Measurements from ENCODE around the gene TMC6. TPM values are rescaled to one million over a fixed set of nuclear protein-coding genes. Genes with fewer than 3 reads are reported as not detected.

The TMC6 gene
- total RNA-seq, 1 donor from 2014 or later = 61.7 TPM

DNA sequence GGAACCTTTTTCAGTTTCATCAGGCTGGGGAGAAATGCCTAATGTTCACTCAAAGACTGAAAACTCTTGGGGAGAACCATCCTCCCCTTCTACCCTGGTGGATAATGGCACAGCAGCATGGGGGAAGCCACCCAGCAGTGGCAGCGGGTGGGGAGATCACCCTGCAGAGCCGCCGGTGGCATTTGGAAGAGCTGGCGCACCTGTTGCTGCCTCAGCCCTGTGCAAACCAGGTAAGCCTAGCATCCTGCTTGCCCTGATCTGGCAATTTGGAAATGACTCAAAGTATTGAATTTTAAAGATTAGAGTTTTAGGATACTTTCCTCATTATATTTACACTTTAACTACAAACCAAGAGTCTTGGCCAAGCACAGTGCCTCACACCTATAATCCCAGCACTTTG lies 63.8 kb downstream of the TMC6 start:
- Mint-ChIP-seq H3K4me3 (ENCODE audit: unreplicated experiment) (no peak overlapping the region), H3K36me3 (ENCODE audit: low read depth, unreplicated experiment) (no peaks in the 10 kb centered on the region), H3K9me3 (ENCODE audit: unreplicated experiment) (no peaks in the 10 kb centered on the region), H3K4me1 (ENCODE audit: low read depth, unreplicated experiment) (no peaks in the 10 kb centered on the region), H3K27me3 (ENCODE audit: low read depth, unreplicated experiment) (no peaks in the 10 kb centered on the region), H3K27ac (ENCODE audit: unreplicated experiment) (no peak overlapping the region)
- no peak for DNase-seq (ENCODE audit: low read depth)
- no peak overlapping the region for H3K4me2 ChIP-seq (ENCODE audit: low read length)
- no peaks in the 10 kb centered on the region for H3K9me3 ChIP-seq (ENCODE audit: insufficient read depth, low read depth, low read length)
- H3K27ac ChIP-seq (ENCODE audit: low read depth, low read length) = no peak overlapping the region
- no peak overlapping the region for H3K4me3 ChIP-seq (ENCODE audit: insufficient read depth, low read depth, low read length)
- H3K27me3 ChIP-seq (ENCODE audit: insufficient read depth, low read length) = no peaks in the 10 kb centered on the region
- H4K20me1 ChIP-seq (ENCODE audit: insufficient read depth, low read length) = peaks cover 4% of the 10 kb centered on the region
- H3K79me2 ChIP-seq (ENCODE audit: insufficient read depth, low read length) = no peaks in the 10 kb centered on the region
- no peak for TF ChIP-seq EZH2 (IDR thresholded peaks at IDR 0.05; ENCODE audit: insufficient read depth, low read length)
- TF ChIP-seq, protein P1, sequence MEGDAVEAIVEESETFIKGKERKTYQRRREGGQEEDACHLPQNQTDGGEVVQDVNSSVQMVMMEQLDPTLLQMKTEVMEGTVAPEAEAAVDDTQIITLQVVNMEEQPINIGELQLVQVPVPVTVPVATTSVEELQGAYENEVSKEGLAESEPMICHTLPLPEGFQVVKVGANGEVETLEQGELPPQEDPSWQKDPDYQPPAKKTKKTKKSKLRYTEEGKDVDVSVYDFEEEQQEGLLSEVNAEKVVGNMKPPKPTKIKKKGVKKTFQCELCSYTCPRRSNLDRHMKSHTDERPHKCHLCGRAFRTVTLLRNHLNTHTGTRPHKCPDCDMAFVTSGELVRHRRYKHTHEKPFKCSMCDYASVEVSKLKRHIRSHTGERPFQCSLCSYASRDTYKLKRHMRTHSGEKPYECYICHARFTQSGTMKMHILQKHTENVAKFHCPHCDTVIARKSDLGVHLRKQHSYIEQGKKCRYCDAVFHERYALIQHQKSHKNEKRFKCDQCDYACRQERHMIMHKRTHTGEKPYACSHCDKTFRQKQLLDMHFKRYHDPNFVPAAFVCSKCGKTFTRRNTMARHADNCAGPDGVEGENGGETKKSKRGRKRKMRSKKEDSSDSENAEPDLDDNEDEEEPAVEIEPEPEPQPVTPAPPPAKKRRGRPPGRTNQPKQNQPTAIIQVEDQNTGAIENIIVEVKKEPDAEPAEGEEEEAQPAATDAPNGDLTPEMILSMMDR (IDR thresholded peaks at IDR 0.05; ENCODE audit: insufficient read depth, low read depth, low read length) = no peak
- no peak for FAIRE-seq
- H3K4me1 ChIP-seq (ENCODE audit: insufficient read depth, low read length) = no peaks in the 10 kb centered on the region
- no peak overlapping the region for H2AFZ ChIP-seq (ENCODE audit: low read depth, low read length)
- H3K9ac ChIP-seq (ENCODE audit: low read length) = no peak overlapping the region
- H3K36me3 ChIP-seq (ENCODE audit: insufficient read depth, low read length) = no peaks in the 10 kb centered on the region

DNA sequence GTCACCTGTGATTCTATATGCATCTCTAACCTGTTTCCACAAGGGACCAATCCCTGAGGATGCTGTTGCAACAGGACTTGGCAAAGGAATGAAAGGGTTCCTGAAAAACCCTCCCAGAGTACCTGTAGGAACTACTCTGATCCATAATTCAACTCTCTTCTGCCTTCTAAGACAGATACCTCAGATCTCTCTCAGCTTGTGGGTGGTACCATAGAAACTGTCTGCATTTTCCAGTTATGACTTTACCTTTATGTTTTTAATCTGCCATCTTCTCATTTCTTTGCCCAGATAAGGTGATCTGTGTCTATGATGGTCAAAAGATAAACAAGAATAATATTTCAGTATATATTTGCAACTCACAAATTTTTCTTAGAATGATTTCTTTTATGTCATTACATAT lies 65.1 kb downstream of the TMC6 start:
- H3K27me3 ChIP-seq (ENCODE audit: insufficient read depth, low read length) = no peaks in the 10 kb centered on the region
- peaks cover 4% of the 10 kb centered on the region for H3K4me1 ChIP-seq (ENCODE audit: insufficient read depth, low read length)
- H3K36me3 ChIP-seq (ENCODE audit: insufficient read depth, low read length) = no peaks in the 10 kb centered on the region
- FAIRE-seq (no peak), DNase-seq (ENCODE audit: low read depth) (no peak)
- Mint-ChIP-seq H3K4me1 (ENCODE audit: low read depth, unreplicated experiment) (peaks cover 7% of the 10 kb centered on the region), H3K9me3 (ENCODE audit: unreplicated experiment) (no peaks in the 10 kb centered on the region), H3K27me3 (ENCODE audit: low read depth, unreplicated experiment) (no peaks in the 10 kb centered on the region), H3K27ac (ENCODE audit: unreplicated experiment) (no peak overlapping the region), H3K36me3 (ENCODE audit: low read depth, unreplicated experiment) (no peaks in the 10 kb centered on the region), H3K4me3 (ENCODE audit: unreplicated experiment) (no peak overlapping the region)
- no peak overlapping the region for H3K27ac ChIP-seq (ENCODE audit: low read depth, low read length)
- no peaks in the 10 kb centered on the region for H3K79me2 ChIP-seq (ENCODE audit: insufficient read depth, low read length)
- H2AFZ ChIP-seq (ENCODE audit: low read depth, low read length) = no peak overlapping the region
- TF ChIP-seq EZH2 (IDR thresholded peaks at IDR 0.05; ENCODE audit: insufficient read depth, low read length) = no peak
- TF ChIP-seq, protein P1 (IDR thresholded peaks at IDR 0.05; ENCODE audit: insufficient read depth, low read depth, low read length) = no peak
- H3K9me3 ChIP-seq (ENCODE audit: insufficient read depth, low read depth, low read length) = no peaks in the 10 kb centered on the region
- no peak overlapping the region for H3K4me3 ChIP-seq (ENCODE audit: insufficient read depth, low read depth, low read length)
- peaks cover 10% of the 10 kb centered on the region for H4K20me1 ChIP-seq (ENCODE audit: insufficient read depth, low read length)
- H3K9ac ChIP-seq (ENCODE audit: low read length) = no peak overlapping the region
- H3K4me2 ChIP-seq (ENCODE audit: low read length) = no peak overlapping the region

DNA sequence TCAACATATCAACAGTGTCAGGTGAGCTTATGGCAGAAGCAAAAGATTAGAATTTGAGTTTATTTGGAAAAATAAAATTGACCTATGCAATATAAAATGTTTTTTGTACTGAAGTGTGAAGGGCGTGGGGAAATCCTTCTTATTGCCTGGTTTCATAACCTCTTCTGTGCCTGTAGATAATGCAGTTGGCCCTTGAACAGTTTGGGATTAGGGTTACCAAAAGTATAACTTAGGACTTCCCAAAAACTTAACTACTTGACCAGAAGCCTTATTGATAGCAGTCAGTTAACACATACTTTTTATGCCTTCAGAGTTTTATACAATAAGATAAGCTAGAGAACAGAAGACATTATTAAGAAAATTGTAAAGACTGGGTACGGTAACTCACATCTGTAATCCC lies 66.0 kb downstream of the TMC6 start:
- DNase-seq (ENCODE audit: low read depth) = no peak
- Histone ChIP-seq H3K9ac (ENCODE audit: low read length) (no peak overlapping the region), H3K4me1 (ENCODE audit: insufficient read depth, low read length) (peaks cover 4% of the 10 kb centered on the region), H3K4me2 (ENCODE audit: low read length) (no peak overlapping the region), H4K20me1 (ENCODE audit: insufficient read depth, low read length) (peaks cover 10% of the 10 kb centered on the region), H3K9me3 (ENCODE audit: insufficient read depth, low read depth, low read length) (no peaks in the 10 kb centered on the region), H3K79me2 (ENCODE audit: insufficient read depth, low read length) (no peaks in the 10 kb centered on the region), H3K27me3 (ENCODE audit: insufficient read depth, low read length) (no peaks in the 10 kb centered on the region), H3K27ac (ENCODE audit: low read depth, low read length) (no peak overlapping the region), H3K36me3 (ENCODE audit: insufficient read depth, low read length) (no peaks in the 10 kb centered on the region), H3K4me3 (ENCODE audit: insufficient read depth, low read depth, low read length) (no peak overlapping the region), H2AFZ (ENCODE audit: low read depth, low read length) (no peak overlapping the region)
- Mint-ChIP-seq H3K9me3 (ENCODE audit: unreplicated experiment) (no peaks in the 10 kb centered on the region), H3K4me1 (ENCODE audit: low read depth, unreplicated experiment) (peaks cover 12% of the 10 kb centered on the region), H3K27me3 (ENCODE audit: low read depth, unreplicated experiment) (no peaks in the 10 kb centered on the region), H3K27ac (ENCODE audit: unreplicated experiment) (no peak overlapping the region), H3K4me3 (ENCODE audit: unreplicated experiment) (no peak overlapping the region), H3K36me3 (ENCODE audit: low read depth, unreplicated experiment) (no peaks in the 10 kb centered on the region)
- TF ChIP-seq, protein P1 (IDR thresholded peaks at IDR 0.05; ENCODE audit: insufficient read depth, low read depth, low read length) = no peak
- no peak for TF ChIP-seq EZH2 (IDR thresholded peaks at IDR 0.05; ENCODE audit: insufficient read depth, low read length)
- no peak for FAIRE-seq

Other genes starting within 250 kb of the TMC6 start
- 6.3 and 7.3 TPM in 2 replicates for gene TNRC6C, start 170.1 kb downstream of the TMC6 start, total RNA-seq
- gene TMC8, start 2.0 kb upstream of the TMC6 start, total RNA-seq = 0.27 and 0.38 TPM in 2 replicates
- not detected in 2 replicates for gene C17orf99, start 17.6 kb upstream of the TMC6 start, total RNA-seq
- 75.0 and 82.2 TPM in 2 replicates for gene SYNGR2, start 39.8 kb upstream of the TMC6 start, total RNA-seq
- gene TK1, start 58.3 kb upstream of the TMC6 start, total RNA-seq = 5.2 and 7.5 TPM in 2 replicates
- gene AFMID, start 58.6 kb upstream of the TMC6 start, total RNA-seq = 48.5 and 53.7 TPM in 2 replicates
- 3.3 and 5.8 TPM in 2 replicates for gene BIRC5, start 85.5 kb upstream of the TMC6 start, total RNA-seq
- gene TMEM235, start 102.9 kb upstream of the TMC6 start, total RNA-seq = not detected in 2 replicates
- gene SOCS3, start 231.3 kb upstream of the TMC6 start, total RNA-seq = 13.4 and 16.7 TPM in 2 replicates
- gene PGS1, start 249.9 kb upstream of the TMC6 start, total RNA-seq = 31.3 and 32.0 TPM in 2 replicates

All from astrocyte (in vitro differentiated cells and primary cell).